Ascending aorta (tissue), 2 donors: Measurements from ENCODE around the gene TIMM22. TPM values are rescaled to one million over a fixed set of nuclear protein-coding genes. Genes with fewer than 3 reads are reported as not detected.

Source experiments
- DNase-seq, 2 donors: peaks; one replicate each; pipeline ENCODE4 v3.0.0-alpha.2; 2019; ENCODE audit warnings: low spot score in 2 of 2
- H3K27ac ChIP-seq, 2 donors: fragments of 200-600 bp; sonication (generic); one replicate each; pipeline ENCODE4 v1.5.1; 2016 to 2017; ENCODE audit warnings: mild to moderate bottlenecking in 1 of 2
- H3K27me3 ChIP-seq: fragments of 200-600 bp; sonication (generic); one replicate; pipeline ENCODE4 v1.5.1; 2017
- H3K36me3 ChIP-seq, 2 donors: fragments of 200-600 bp; sonication (generic); one replicate each; pipeline ENCODE4 v1.5.1; 2016
- H3K4me1 ChIP-seq, 2 donors: fragments of 200-600 bp; sonication (generic); one replicate each; pipeline ENCODE4 v1.5.1; 2016 to 2017; ENCODE audit warnings: mild to moderate bottlenecking in 1 of 2
- H3K4me3 ChIP-seq, 2 donors: fragments of 200-600 bp; sonication (generic); one replicate each; pipeline ENCODE4 v1.5.1; 2016 to 2017; ENCODE audit warnings: mild to moderate bottlenecking in 1 of 2
- H3K9me3 ChIP-seq, 2 donors: fragments of 200-600 bp; sonication (generic); one replicate each; pipeline ENCODE4 v1.5.1; 2016
- CTCF ChIP-seq, 3 experiments: fragments of 200-600 bp in 2 of 3; fragments of 450-650 bp in 1 of 3; sonication (generic) in 2 of 3; IDR thresholded peaks; one replicate each; pipeline ENCODE4 v1.5.1; 2016 to 2019; ENCODE audit warnings: antibody characterized with exemption in 3 of 3, mild to moderate bottlenecking in 1 of 3, moderate library complexity in 1 of 3
- intact Hi-C: fragments of 100-400 bp; cut with DNase I; formaldehyde crosslinking; loops from one replicate; pipeline ENCODE4 v1.15.1; 2023
- total RNA-seq: library from RNA; depleted of rRNA; stranded (reverse); fragments of >200 nt; gene quantifications from one replicate; pipeline ENCODE4 v1.1.0, GENCODE V29; 2016

The TIMM22 gene
- total RNA-seq, 1 donor from 2014 or later = 12.1 TPM

- no peak for TF ChIP-seq CTCF (IDR thresholded peaks at IDR 0.05)
- intact Hi-C loops = no loop called here
- H3K4me3 ChIP-seq = no peak overlapping the region
- peak overlapping the region in 1 of 2 donors; percentile 8 for H3K27ac ChIP-seq
- no peak for DNase-seq
- H3K9me3 ChIP-seq = no peaks in the 10 kb centered on the region
- peaks cover 21 to 28% of the 10 kb centered on the region in 2 donors for H3K4me1 ChIP-seq
- peaks cover 47 to 52% of the 10 kb centered on the region in 2 donors for H3K36me3 ChIP-seq
- no peaks in the 10 kb centered on the region for H3K27me3 ChIP-seq
These were observed 15.1 kb downstream of the TIMM22 start for GRCh38 chr17:1011760-1012735.

- TF ChIP-seq CTCF (IDR thresholded peaks at IDR 0.05) = no peak
- Histone ChIP-seq H3K36me3 (peaks cover 44 to 47% of the 10 kb centered on the region in 2 donors), H3K4me1 (peaks cover 11 to 18% of the 10 kb centered on the region in 2 donors)
These were observed 16.1 kb downstream of the TIMM22 start for GRCh38 chr17:1012823-1013728.

GRCh38 chr17:1013729-1014090 lies 16.8 kb downstream of the TIMM22 start:
- H3K27me3 ChIP-seq = no peaks in the 10 kb centered on the region
- no peak overlapping the region for H3K27ac ChIP-seq
- peaks cover 44 to 47% of the 10 kb centered on the region in 2 donors for H3K36me3 ChIP-seq
- intact Hi-C loops = no loop called here
- peaks cover 8 to 14% of the 10 kb centered on the region in 2 donors for H3K4me1 ChIP-seq
- H3K9me3 ChIP-seq = no peaks in the 10 kb centered on the region
- no peak for TF ChIP-seq CTCF (IDR thresholded peaks at IDR 0.05)
- H3K4me3 ChIP-seq = no peak overlapping the region
- no peak for DNase-seq

More at GRCh38 chr17:1012823-1013728, 16.1 kb downstream of the TIMM22 start:
- H3K9me3 ChIP-seq = no peaks in the 10 kb centered on the region
- intact Hi-C loops = no loop called here
- H3K27ac ChIP-seq = peak overlapping the region in 1 of 2 donors; percentile 8
- DNase-seq = no peak
- no peak overlapping the region for H3K4me3 ChIP-seq
- no peaks in the 10 kb centered on the region for H3K27me3 ChIP-seq

GRCh38 chr17:1018547-1018946 lies 21.6 kb downstream of the TIMM22 start:
- H3K36me3 ChIP-seq = peaks cover 3 to 9% of the 10 kb centered on the region in 2 donors
- H3K4me3 ChIP-seq = no peak overlapping the region
- H3K27ac ChIP-seq = peak overlapping the region; percentile 94
- intact Hi-C loops = no loop called here
- no peak for TF ChIP-seq CTCF (IDR thresholded peaks at IDR 0.05)
- no peaks in the 10 kb centered on the region for H3K27me3 ChIP-seq
- H3K9me3 ChIP-seq = no peaks in the 10 kb centered on the region
- peaks cover 24 to 44% of the 10 kb centered on the region in 2 donors for H3K4me1 ChIP-seq
- DNase-seq = no peak

GRCh38 chr17:1019451-1019850 lies 22.5 kb downstream of the TIMM22 start:
- intact Hi-C loops = loop anchor here (1.0 kb wide), 2 partner anchors 11 to 28 kb away; no protein-coding TSS in a partner anchor
- Histone ChIP-seq H3K4me1 (peaks cover 24 to 44% of the 10 kb centered on the region in 2 donors), H3K36me3 (peaks cover 0 to 9% of the 10 kb centered on the region in 2 donors), H3K4me3 (peak overlapping the region; percentile 16 to 42), H3K9me3 (no peaks in the 10 kb centered on the region), H3K27me3 (no peaks in the 10 kb centered on the region), H3K27ac (peak overlapping the region; percentile 94)
- no peak for TF ChIP-seq CTCF (IDR thresholded peaks at IDR 0.05)
- DNase-seq = peak; percentile 37 to 88
